Liver (tissue), 9 donors: Measurements from ENCODE around the gene NR6A1. TPM values are rescaled to one million over a fixed set of nuclear protein-coding genes. Genes with fewer than 3 reads are reported as not detected.

Experiments
- DNase-seq: peaks from one replicate; pipeline ENCODE4 v3.0.0-alpha.2; 2017; ENCODE audit warnings: low spot score
- H3K27ac ChIP-seq, 2 donors: one replicate each; pipeline ENCODE4 v1.7.0; 2013; ENCODE audit warnings: inconsistent platforms in 2 of 2, low read length in 2 of 2, control low read depth in 1 of 2, low read depth in 1 of 2, mild to moderate bottlenecking in 1 of 2
- H3K27me3 ChIP-seq, 4 donors: one replicate each; pipeline versions ENCODE4 v1.6.1 to v1.7.0; 2013; ENCODE audit warnings: low read length in 3 of 4, inconsistent platforms in 1 of 4, mild to moderate bottlenecking in 1 of 4, moderate library complexity in 1 of 4; ENCODE audit not compliant: control insufficient read depth in 4 of 4, insufficient read depth in 4 of 4
- H3K36me3 ChIP-seq, 4 donors: one replicate each; pipeline versions ENCODE4 v1.6.1 to v1.7.0; 2013; ENCODE audit warnings: low read length in 3 of 4, mild to moderate bottlenecking in 3 of 4, low read depth in 1 of 4, moderate library complexity in 1 of 4; ENCODE audit not compliant: control insufficient read depth in 4 of 4, insufficient read depth in 3 of 4
- H3K4me1 ChIP-seq, 4 donors: one replicate each; pipeline versions ENCODE4 v1.6.1 to v1.7.0; 2013; ENCODE audit warnings: low read length in 3 of 4, mild to moderate bottlenecking in 3 of 4, moderate library complexity in 1 of 4; ENCODE audit not compliant: control insufficient read depth in 4 of 4, insufficient read depth in 4 of 4
- H3K4me3 ChIP-seq, 3 donors: one replicate each; pipeline versions ENCODE4 v1.6.1 to v1.7.0; 2013; ENCODE audit warnings: low read length in 3 of 3, control low read depth in 1 of 3, low read depth in 1 of 3, mild to moderate bottlenecking in 1 of 3
- H3K9ac ChIP-seq, 2 donors: one replicate each; pipeline ENCODE4 v1.7.0; 2013; ENCODE audit warnings: low read length in 2 of 2, mild to moderate bottlenecking in 2 of 2, moderate library complexity in 2 of 2, control low read depth in 1 of 2, low read depth in 1 of 2
- H3K9me3 ChIP-seq, 4 donors: one replicate each; pipeline versions ENCODE4 v1.6.1 to v1.7.0; 2013; ENCODE audit warnings: low read length in 3 of 4; ENCODE audit not compliant: control insufficient read depth in 4 of 4
- ATF3 ChIP-seq: IDR thresholded peaks from 2 replicates; pipeline ENCODE4 v1.6.1; 2016; ENCODE audit warnings: antibody characterized with exemption
- CTCF ChIP-seq: fragments of 150-350 bp; IDR thresholded peaks from 2 replicates; pipeline ENCODE4 v1.5.1; 2017; ENCODE audit warnings: improper control_type of control experiment, low read depth, low read length; ENCODE audit not compliant: missing input control
- EGR1 ChIP-seq, 2 donors: IDR thresholded peaks; 2 replicates each; pipeline ENCODE4 v1.6.1; 2016 to 2018; ENCODE audit warnings: antibody characterized with exemption in 2 of 2, low read depth in 2 of 2
- FOXA1 ChIP-seq: IDR thresholded peaks from 2 replicates; pipeline ENCODE4 v1.6.1; 2016; ENCODE audit warnings: antibody characterized with exemption
- FOXA2 ChIP-seq: IDR thresholded peaks from 2 replicates; pipeline ENCODE4 v1.6.1; 2016; ENCODE audit warnings: antibody characterized with exemption
- GABPA ChIP-seq, 2 donors: IDR thresholded peaks in 1 of 2; conservative IDR thresholded peaks in 1 of 2; 2 replicates each; pipeline ENCODE4 v1.6.1; 2016; ENCODE audit warnings: antibody characterized with exemption in 2 of 2, mild to moderate bottlenecking in 1 of 2, moderate library complexity in 1 of 2
- HNF4G ChIP-seq: IDR thresholded peaks from 2 replicates; pipeline ENCODE4 v1.6.1; 2016; ENCODE audit warnings: antibody characterized with exemption
- JUND ChIP-seq, 2 donors: IDR thresholded peaks; 2 replicates each; pipeline ENCODE4 v1.6.1; 2016; ENCODE audit warnings: antibody characterized with exemption in 2 of 2
- MAX ChIP-seq: IDR thresholded peaks from 2 replicates; pipeline ENCODE4 v1.6.1; 2016; ENCODE audit warnings: antibody characterized with exemption
- NR2F2 ChIP-seq: IDR thresholded peaks from 2 replicates; pipeline ENCODE4 v1.6.1; 2016; ENCODE audit warnings: antibody characterized with exemption
- RAD21 ChIP-seq, 2 donors: IDR thresholded peaks; 2 replicates each; pipeline ENCODE4 v1.6.1; 2016; ENCODE audit warnings: antibody characterized with exemption in 2 of 2, mild to moderate bottlenecking in 2 of 2
- REST ChIP-seq: IDR thresholded peaks from 2 replicates; pipeline ENCODE4 v1.6.1; 2016; ENCODE audit warnings: antibody characterized with exemption, mild to moderate bottlenecking
- RXRA ChIP-seq, 2 donors: IDR thresholded peaks; 2 replicates each; pipeline ENCODE4 v1.6.1; 2017 to 2018; ENCODE audit warnings: antibody characterized with exemption in 2 of 2, mild to moderate bottlenecking in 1 of 2
- SP1 ChIP-seq: IDR thresholded peaks from 2 replicates; pipeline ENCODE4 v1.6.1; 2018; ENCODE audit warnings: antibody characterized with exemption, mild to moderate bottlenecking
- TAF1 ChIP-seq: conservative IDR thresholded peaks from 2 replicates; pipeline ENCODE4 v1.6.1; 2016; ENCODE audit warnings: antibody characterized with exemption, mild to moderate bottlenecking
- YY1 ChIP-seq: IDR thresholded peaks from 2 replicates; pipeline ENCODE4 v1.6.1; 2016; ENCODE audit warnings: antibody characterized with exemption, mild to moderate bottlenecking
- ZBTB33 ChIP-seq: IDR thresholded peaks from 2 replicates; pipeline ENCODE4 v1.6.1; 2016; ENCODE audit warnings: antibody characterized with exemption
- WGBS: extraction: QIAGEN DNeasy Blood & Tissue Kit; methylation state at CpG from one replicate; pipeline ENCODE4 v1.1.7; 2013; 5-methylcytosine and 5-hydroxymethylcytosine counted together
- polyA plus RNA-seq, 2 donors: library from polyadenylated mRNA; stranded (reverse) in 1 of 2; unstranded in 1 of 2; fragments of 200-250 nt in 1 of 2; fragments of >200 nt in 1 of 2; fragmentation: Nextera tagmentation in 1 of 2; extraction: Ambion mirVana in 1 of 2; gene quantifications; one replicate each; pipeline versions ENCODE4 v1.2.1 to v1.2.3, GENCODE V29; 2013 to 2015
- total RNA-seq, 2 donors: library from RNA; depleted of rRNA; stranded (reverse); fragments of >200 nt; gene quantifications; one replicate each; pipeline ENCODE4 v1.2.3, GENCODE V29; 2014
- donor health status: healthy.
- donor health status: healthy.
- donor health status: healthy.
- donor health status: healthy.
- donor health status: healthy.

Gene NR6A1
- total and polyA plus RNA-seq, 4 donors = 0.72 to 6.1 (median 2.1) TPM

GRCh38 chr9:124600407-124600806 lies 170.7 kb downstream of the NR6A1 start:
- Histone ChIP-seq H3K4me3 (no peak overlapping the region), H3K27me3 (no peaks in the 10 kb centered on the region), H3K4me1 (peaks cover 4 to 19% (median 12%) of the 10 kb centered on the region in 4 donors), H3K9me3 (no peaks in the 10 kb centered on the region), H3K36me3 (no peaks in the 10 kb centered on the region), H3K27ac (no peak overlapping the region), H3K9ac (no peak overlapping the region)
- DNase-seq = no peak
- TF ChIP-seq EGR1 (IDR thresholded peaks at IDR 0.05; ENCODE audit: low read depth in 2 of 2) = no peak
- no peak for TF ChIP-seq FOXA1
- no peak for TF ChIP-seq ZBTB33
- TF ChIP-seq SP1 = no peak
- no peak for TF ChIP-seq YY1
- TF ChIP-seq ATF3 = no peak
- TF ChIP-seq RAD21 (IDR thresholded peaks at IDR 0.05) = no peak
- TF ChIP-seq NR2F2 = no peak
- TF ChIP-seq MAX = no peak
- TF ChIP-seq JUND (IDR thresholded peaks at IDR 0.05) = no peak
- TF ChIP-seq HNF4G = no peak
- no peak for TF ChIP-seq CTCF
- TF ChIP-seq RXRA (IDR thresholded peaks at IDR 0.05) = no peak
- no peak for TF ChIP-seq REST
- no peak for TF ChIP-seq FOXA2

- no peak for DNase-seq
- 99% methylated on average over 39 of the region's 39 CpGs for WGBS
- Histone ChIP-seq H3K9ac (no peak overlapping the region), H3K4me1 (peaks cover 6 to 26% (median 20%) of the 10 kb centered on the region in 4 donors), H3K9me3 (no peaks in the 10 kb centered on the region), H3K4me3 (no peak overlapping the region), H3K36me3 (no peaks in the 10 kb centered on the region), H3K27me3 (no peaks in the 10 kb centered on the region), H3K27ac (no peak overlapping the region)
- TF ChIP-seq EGR1 (IDR thresholded peaks at IDR 0.05; ENCODE audit: low read depth in 2 of 2) (no peak), RXRA (IDR thresholded peaks at IDR 0.05) (no peak), FOXA2 (no peak), TAF1 (no peak), GABPA (IDR thresholded peaks at IDR 0.05 in 1 of 2, conservative IDR thresholded peaks at IDR 0.05 in 1 of 2) (no peak), HNF4G (no peak), MAX (no peak)
These were observed 171.9 kb downstream of the NR6A1 start for GRCh38 chr9:124599121-124599795.
